Body of pancreas (tissue), 4 donors: ENCODE data around the gene IDE. TPM values are rescaled to one million over a fixed set of nuclear protein-coding genes. Genes with fewer than 3 reads are reported as not detected.
"Not testable (repeated sequence)": the region's sequence is repeated elsewhere in the genome, so short reads cannot be mapped to it uniquely, and the experiment has no call there.

Experiments
- ATAC-seq: fragments of 150-250 bp; one replicate; pipeline ENCODE4 v1.9.1; 2016
- DNase-seq, 4 donors: peaks; one replicate each; pipeline ENCODE4 v3.0.0-alpha.2; 2019
- H3K27ac ChIP-seq, 4 donors: fragments of 200-600 bp; sonication (generic); 1 replicate in 3 of 4; 2 replicates in 1 of 4; pipeline versions ENCODE4 v1.5.1 to v1.6.1; 2016 to 2019; ENCODE audit warnings: mild to moderate bottlenecking in 1 of 4, mixed read lengths in 1 of 4, moderate library complexity in 1 of 4
- H3K27me3 ChIP-seq, 2 donors: fragments of 200-600 bp; sonication (generic); one replicate each; pipeline ENCODE4 v1.6.0; 2016; ENCODE audit warnings: mild to moderate bottlenecking in 1 of 2
- H3K36me3 ChIP-seq, 2 donors: fragments of 200-600 bp; sonication (generic); replicated peaks in 1 of 2; 2 replicates each; pipeline ENCODE4 v1.5.1; 2016; ENCODE audit warnings: low read depth in 2 of 2; ENCODE audit not compliant: insufficient read depth in 1 of 2
- H3K4me1 ChIP-seq: fragments of 200-600 bp; sonication (generic); one replicate; pipeline ENCODE4 v1.6.0; 2016
- H3K4me3 ChIP-seq, 2 donors: fragments of 200-600 bp; sonication (generic); 1 replicate in 1 of 2; 2 replicates in 1 of 2; pipeline ENCODE4 v1.5.1; 2016 to 2019
- H3K9me3 ChIP-seq, 3 donors: fragments of 200-600 bp; sonication (generic); 1 replicate in 2 of 3; 2 replicates in 1 of 3; pipeline ENCODE4 v1.5.1; 2016
- CTCF ChIP-seq, 7 experiments: fragments of 450-650 bp in 4 of 7; fragments of 200-600 bp in 3 of 7; sonication (generic) in 3 of 7; IDR thresholded peaks; one replicate each; pipeline ENCODE4 v1.5.1; 2016 to 2019; ENCODE audit warnings: antibody characterized with exemption in 7 of 7
- POLR2A ChIP-seq, 3 donors: fragments of 450-650 bp; IDR thresholded peaks; one replicate each; pipeline ENCODE4 v1.6.1; 2016; ENCODE audit warnings: antibody characterized with exemption in 3 of 3, mild to moderate bottlenecking in 2 of 3
- WGBS, 2 donors: methylation state at CpG; one replicate each; pipeline ENCODE4 v1.1.5; 2017; 5-methylcytosine and 5-hydroxymethylcytosine counted together
- intact Hi-C: fragments of 100-400 bp; cut with DNase I; formaldehyde crosslinking; loops from one replicate; pipeline ENCODE4 v1.15.1; 2023
- total RNA-seq, 2 donors: library from RNA; depleted of rRNA; stranded (reverse); fragments of >200 nt; gene quantifications; one replicate each; pipeline ENCODE4 v1.1.0, GENCODE V29; 2016

Gene IDE
- total RNA-seq, 2 donors from 2014 or later: 13.8 to 19.5 TPM

GRCh38 chr10:92436611-92437010 is 137.3 kb downstream of the IDE start:
- H3K4me1 ChIP-seq: no peaks in the 10 kb centered on the region
- DNase-seq: no peak
- no peaks in the 10 kb centered on the region for H3K9me3 ChIP-seq
- no peak for ATAC-seq
- intact Hi-C loops: loop anchor here (10.0 kb wide), 1 partner anchor 352 kb away; no protein-coding TSS in a partner anchor
- no peak overlapping the region for H3K4me3 ChIP-seq
- TF ChIP-seq CTCF (IDR thresholded peaks at IDR 0.05) (no peak), POLR2A (IDR thresholded peaks at IDR 0.05) (no peak)
- H3K27me3 ChIP-seq: no peaks in the 10 kb centered on the region
- H3K27ac ChIP-seq: no peak overlapping the region
- no peaks in the 10 kb centered on the region for H3K36me3 ChIP-seq
- 88% methylated on average over 5 of the region's 5 CpGs for WGBS, 2 donors

GRCh38 chr10:92436065-92436464 is 137.8 kb downstream of the IDE start:
- not testable (repeated sequence) for H3K27ac ChIP-seq, H3K36me3 ChIP-seq, ATAC-seq, H3K4me3 ChIP-seq, DNase-seq, H3K9me3 ChIP-seq, H3K27me3 ChIP-seq, H3K4me1 ChIP-seq
- intact Hi-C loops: loop anchor here (10.0 kb wide), 1 partner anchor 351 kb away; no protein-coding TSS in a partner anchor
- WGBS, 2 donors: 76 to 87% methylated on average over 5 of the region's 5 CpGs

GRCh38 chr10:92434385-92434784 is 139.5 kb downstream of the IDE start:
- intact Hi-C loops: loop anchor here (10.0 kb wide), 1 partner anchor 350 kb away; no protein-coding TSS in a partner anchor
- H3K27me3 ChIP-seq: no peaks in the 10 kb centered on the region
- no peaks in the 10 kb centered on the region for H3K9me3 ChIP-seq
- WGBS, 2 donors: 90 to 96% methylated on average over 4 of the region's 4 CpGs
- TF ChIP-seq POLR2A (IDR thresholded peaks at IDR 0.05) (no peak), CTCF (IDR thresholded peaks at IDR 0.05) (no peak)
- DNase-seq: no peak
- no peaks in the 10 kb centered on the region for H3K36me3 ChIP-seq
- no peak overlapping the region for H3K27ac ChIP-seq
- ATAC-seq: no peak
- no peaks in the 10 kb centered on the region for H3K4me1 ChIP-seq
- no peak overlapping the region for H3K4me3 ChIP-seq

- no peaks in the 10 kb centered on the region for H3K27me3 ChIP-seq
- no peaks in the 10 kb centered on the region for H3K4me1 ChIP-seq
- no peak for ATAC-seq
- no peaks in the 10 kb centered on the region for H3K36me3 ChIP-seq
- no peak overlapping the region for H3K4me3 ChIP-seq
- TF ChIP-seq POLR2A (IDR thresholded peaks at IDR 0.05): no peak
- TF ChIP-seq CTCF (IDR thresholded peaks at IDR 0.05): no peak
- no peaks in the 10 kb centered on the region for H3K9me3 ChIP-seq
- 36 to 42% methylated on average over 4 of the region's 4 CpGs for WGBS, 2 donors
- intact Hi-C loops: loop anchor here (10.0 kb wide), 1 partner anchor 348 kb away; no protein-coding TSS in a partner anchor
- no peak for DNase-seq
- no peak overlapping the region for H3K27ac ChIP-seq
Measured at GRCh38 chr10:92432596-92432995, 141.3 kb downstream of the IDE start.

- H3K27me3 ChIP-seq: no peaks in the 10 kb centered on the region
- WGBS, 2 donors: 94 to 97% methylated on average over 6 of the region's 6 CpGs
- H3K4me3 ChIP-seq: no peak overlapping the region
- H3K27ac ChIP-seq: no peak overlapping the region
- no peak for DNase-seq
- intact Hi-C loops: loop anchor here (10.0 kb wide), 1 partner anchor 345 kb away; no protein-coding TSS in a partner anchor
- TF ChIP-seq POLR2A (IDR thresholded peaks at IDR 0.05) (no peak), CTCF (IDR thresholded peaks at IDR 0.05) (no peak)
- no peaks in the 10 kb centered on the region for H3K9me3 ChIP-seq
- no peaks in the 10 kb centered on the region for H3K36me3 ChIP-seq
- ATAC-seq: no peak
- no peaks in the 10 kb centered on the region for H3K4me1 ChIP-seq
Measured at GRCh38 chr10:92430103-92430502, 143.8 kb downstream of the IDE start.
